ENCODE results near the gene SORCS2. TPM values are rescaled to one million over a fixed set of nuclear protein-coding genes. Genes with fewer than 3 reads are reported as not detected.

Gene SORCS2
- total and polyA plus RNA-seq, 2 of the 13 experiments (the other 11 are each of a cell fraction or from before 2014, with no cell fraction given) = 0.82 to 1.0 TPM

- TF ChIP-seq IRF1 (CRISPR knock-in tag; IDR thresholded peaks at IDR 0.05; ENCODE audit: low read depth) (no peak), FOXK1 (CRISPR knock-in tag; IDR thresholded peaks at IDR 0.05; ENCODE audit: borderline replicate concordance, low read depth) (no peak), ZBTB42 (CRISPR knock-in tag; IDR thresholded peaks at IDR 0.05) (no peak), KLF6 (CRISPR knock-in tag; IDR thresholded peaks at IDR 0.05) (no peak), HMG20A (CRISPR knock-in tag; IDR thresholded peaks at IDR 0.05; ENCODE audit: borderline replicate concordance) (no peak), KLF11 (CRISPR knock-in tag; IDR thresholded peaks at IDR 0.05) (no peak), TFAP4 (IDR thresholded peaks at IDR 0.05; ENCODE audit: borderline replicate concordance, low read depth) (no peak), REST (IDR thresholded peaks at IDR 0.05; ENCODE audit: borderline replicate concordance in 1 of 2, low read depth in 1 of 2, low read length in 2 of 2) (no peak), ZNF468 (CRISPR knock-in tag; IDR thresholded peaks at IDR 0.05) (no peak)
Measured at GRCh38 chr4:7614350-7614949, 422.1 kb downstream of the SORCS2 start (continued).
